GM21367 (cell line): ENCODE data around the gene NTN1.

ENCODE experiments used
- ATAC-seq: cut with Tn5 transposase; IDR thresholded peaks from one replicate; pipeline ENCODE4 v1.9.1; 2021; ENCODE audit not compliant: unreplicated experiment

Gene NTN1

DNA sequence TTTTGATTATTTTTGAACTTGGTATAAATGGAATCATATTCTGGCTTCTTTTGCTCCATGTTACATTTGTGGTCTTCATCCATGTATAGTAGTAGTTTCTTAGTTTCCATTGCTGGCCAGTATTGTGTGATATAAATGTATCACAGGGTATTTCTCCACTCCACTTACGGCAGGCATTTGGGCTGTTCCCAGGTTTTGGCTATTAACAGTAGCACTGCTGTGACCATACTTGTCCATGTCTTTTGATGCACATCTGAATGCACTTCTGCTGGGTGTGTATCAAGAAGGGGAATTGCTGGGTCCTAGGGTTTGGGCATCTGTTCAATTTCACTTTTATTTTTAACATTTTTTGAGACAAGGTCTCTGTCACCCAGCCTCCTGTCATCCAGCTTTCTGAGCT is 13.9 kb downstream of the NTN1 start:
- ATAC-seq: no peak

DNA sequence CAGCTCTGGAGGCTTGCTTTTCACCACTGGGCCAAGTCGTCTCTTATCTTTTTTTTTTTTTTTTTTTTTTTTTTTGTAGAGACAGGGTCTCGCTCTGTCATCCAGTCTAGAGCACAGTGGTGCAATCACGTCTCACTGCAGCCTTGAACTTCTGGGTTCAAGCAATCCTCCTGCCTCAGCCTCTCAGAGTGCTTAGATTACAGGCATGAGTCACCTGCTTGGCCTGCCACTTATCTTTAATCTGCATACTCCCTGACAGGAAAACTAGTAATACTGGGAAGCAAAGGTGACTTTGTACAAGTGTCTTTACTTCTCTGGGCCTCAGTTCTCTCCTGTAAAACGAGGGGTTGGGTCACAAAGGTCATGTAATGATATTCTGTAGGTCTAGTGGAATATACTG is 15.0 kb downstream of the NTN1 start:
- no peak for ATAC-seq

DNA sequence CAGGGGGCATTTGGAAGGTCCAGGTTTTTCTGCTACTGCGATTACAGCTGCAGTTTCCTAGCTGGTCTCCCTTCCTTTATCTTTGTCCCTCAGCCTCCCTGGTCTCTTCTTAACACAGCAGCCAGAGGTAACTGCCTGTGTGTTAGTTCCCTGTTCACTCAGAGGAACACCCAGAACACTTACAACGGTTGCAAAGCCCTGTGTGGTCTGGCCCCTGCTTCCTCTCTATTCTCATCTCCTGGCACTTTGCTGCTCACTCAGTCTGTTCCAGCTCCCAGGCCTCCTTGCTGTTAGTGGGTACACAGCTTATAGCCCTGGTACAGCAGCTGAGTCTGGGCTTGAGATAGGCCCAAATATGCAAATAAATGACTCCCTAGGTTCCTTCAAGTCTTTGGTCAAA is 16.4 kb downstream of the NTN1 start:
- no peak for ATAC-seq

DNA sequence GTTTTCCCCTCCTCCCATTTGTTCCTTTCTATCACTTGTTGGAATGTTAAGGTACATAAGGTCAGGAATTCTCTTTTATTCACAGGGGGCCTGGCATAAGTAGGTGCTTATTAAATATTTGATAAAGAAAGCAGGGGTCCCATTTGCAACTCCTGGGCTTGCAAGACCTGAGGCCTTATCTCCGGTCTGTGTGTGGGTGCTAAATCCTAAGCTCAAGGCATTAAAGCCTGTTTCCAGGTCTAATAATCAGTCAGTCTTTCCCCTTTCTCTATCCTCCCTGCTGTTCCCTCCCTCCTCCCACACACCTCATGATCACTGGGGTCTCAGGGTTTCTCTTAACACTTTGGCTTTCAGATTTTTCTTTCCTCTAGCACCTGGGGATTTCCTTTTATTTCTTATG is 17.1 kb downstream of the NTN1 start:
- ATAC-seq: no peak

DNA sequence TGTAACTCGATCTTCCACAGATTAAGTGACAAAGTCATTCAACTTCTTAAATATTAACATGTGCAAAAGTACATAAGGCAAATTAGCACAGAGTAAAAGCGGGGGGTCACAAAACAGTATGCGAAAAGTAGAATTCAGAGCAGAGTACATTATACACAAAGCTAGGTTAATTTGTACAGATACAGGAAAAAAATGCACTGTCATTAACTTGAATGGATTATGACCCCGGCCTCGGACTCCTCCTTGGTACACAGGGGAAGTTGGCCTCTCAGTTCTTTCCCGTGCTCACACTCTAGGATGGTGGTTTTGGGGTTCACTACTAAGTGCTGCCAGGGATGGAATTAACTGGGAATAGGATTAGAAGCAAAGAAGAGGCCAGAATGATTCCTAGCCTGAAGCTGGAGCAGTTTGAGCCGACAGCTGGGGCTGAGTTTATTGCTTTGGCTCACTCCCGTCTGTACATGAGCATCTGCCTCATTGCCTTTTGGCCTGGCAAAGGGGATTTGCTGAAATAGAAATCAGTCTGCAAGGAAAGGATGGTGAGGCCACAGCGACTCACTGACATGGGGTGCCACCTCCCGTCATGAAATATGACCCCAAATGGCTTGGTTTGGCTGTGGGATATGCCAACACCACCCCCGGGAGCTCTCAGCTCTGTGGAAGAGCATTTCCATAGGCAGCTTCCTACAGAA is 23.6 kb downstream of the NTN1 start:
- ATAC-seq: no peak

DNA sequence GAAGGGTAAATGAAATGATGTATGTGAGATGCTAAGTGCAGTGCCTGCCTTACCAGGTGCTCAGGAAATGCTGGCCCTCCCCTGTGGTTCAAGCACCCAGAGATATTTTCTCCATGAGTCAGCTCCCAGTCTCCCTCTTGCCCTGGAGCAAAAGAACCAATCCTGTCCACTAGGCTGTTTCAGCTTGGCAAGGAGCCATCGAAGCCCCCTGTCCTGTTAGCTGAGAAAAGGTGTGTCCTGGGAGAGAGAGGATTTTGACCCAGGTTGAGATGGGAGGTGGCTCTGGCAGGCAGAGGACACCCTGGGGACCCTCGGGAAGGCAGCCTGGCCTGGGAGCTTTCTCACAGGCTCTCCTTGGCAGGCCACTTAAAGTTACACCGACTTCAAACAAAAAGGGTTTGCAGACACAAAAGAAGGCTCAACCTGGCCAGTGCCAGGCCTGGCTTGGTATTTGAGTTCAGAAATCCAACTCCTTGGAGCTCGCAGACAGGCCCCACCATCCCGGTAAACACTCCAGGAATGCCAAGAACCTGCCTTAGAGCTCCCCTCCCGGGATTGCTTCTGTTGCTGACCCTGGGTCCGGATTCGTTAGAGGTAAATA is 29.6 kb downstream of the NTN1 start:
- no peak for ATAC-seq

DNA sequence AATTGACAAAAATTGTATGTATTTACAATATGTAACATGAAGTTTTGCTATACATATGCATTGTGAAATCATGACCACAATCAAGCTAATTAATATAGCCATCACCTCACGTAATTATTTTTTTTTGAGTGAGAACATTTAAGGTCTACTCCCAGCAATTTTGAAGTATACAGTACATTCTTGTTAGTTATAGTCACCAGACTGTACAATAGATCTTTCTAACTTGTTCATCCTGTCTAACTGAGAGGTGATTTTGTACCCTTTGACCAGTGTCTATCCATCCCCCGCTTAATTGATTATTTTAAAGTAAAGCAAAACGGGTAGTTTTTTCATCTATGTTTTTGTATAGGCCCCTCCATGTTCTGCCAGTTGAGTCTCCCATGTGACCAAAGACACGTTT is 30.3 kb downstream of the NTN1 start:
- ATAC-seq: no peak

DNA sequence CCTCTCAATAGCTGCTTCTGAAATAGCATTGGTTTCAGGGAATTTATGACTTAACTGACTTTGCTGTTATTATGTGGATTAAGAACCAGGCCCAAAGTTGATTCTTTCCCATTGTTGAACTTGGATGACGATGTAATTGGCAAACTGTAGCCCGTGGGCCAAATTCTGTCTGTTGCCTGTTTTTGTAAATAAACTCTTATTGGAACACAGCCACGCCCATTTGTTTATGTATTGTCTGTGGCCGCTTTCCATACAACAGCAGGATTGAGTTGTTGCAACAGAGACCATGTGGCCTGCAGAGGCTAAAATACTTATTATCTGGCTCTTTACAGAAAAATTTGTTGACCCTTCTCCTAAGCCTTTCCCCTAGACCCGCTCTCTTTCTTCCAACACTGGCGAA is 31.6 kb downstream of the NTN1 start:
- ATAC-seq: no peak

DNA sequence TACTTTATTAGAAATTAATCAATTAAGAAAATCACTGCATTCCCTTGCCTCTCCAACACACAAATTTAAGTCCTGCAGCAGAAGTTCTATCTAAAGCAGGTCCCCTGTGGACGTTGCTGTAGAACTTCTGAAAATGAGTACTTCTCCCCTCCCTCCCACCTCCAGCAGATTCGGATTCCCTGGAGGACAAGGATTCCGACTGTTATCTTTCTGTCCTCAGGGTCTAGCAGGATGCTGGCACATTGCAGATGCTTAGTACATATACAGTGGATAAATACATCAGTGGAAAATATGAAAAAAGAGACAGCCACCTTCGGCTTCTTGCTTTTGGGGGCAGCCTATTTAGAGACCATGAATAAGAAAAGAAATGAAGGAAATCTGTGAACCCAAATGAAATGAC is 32.1 kb downstream of the NTN1 start:
- no peak for ATAC-seq

DNA sequence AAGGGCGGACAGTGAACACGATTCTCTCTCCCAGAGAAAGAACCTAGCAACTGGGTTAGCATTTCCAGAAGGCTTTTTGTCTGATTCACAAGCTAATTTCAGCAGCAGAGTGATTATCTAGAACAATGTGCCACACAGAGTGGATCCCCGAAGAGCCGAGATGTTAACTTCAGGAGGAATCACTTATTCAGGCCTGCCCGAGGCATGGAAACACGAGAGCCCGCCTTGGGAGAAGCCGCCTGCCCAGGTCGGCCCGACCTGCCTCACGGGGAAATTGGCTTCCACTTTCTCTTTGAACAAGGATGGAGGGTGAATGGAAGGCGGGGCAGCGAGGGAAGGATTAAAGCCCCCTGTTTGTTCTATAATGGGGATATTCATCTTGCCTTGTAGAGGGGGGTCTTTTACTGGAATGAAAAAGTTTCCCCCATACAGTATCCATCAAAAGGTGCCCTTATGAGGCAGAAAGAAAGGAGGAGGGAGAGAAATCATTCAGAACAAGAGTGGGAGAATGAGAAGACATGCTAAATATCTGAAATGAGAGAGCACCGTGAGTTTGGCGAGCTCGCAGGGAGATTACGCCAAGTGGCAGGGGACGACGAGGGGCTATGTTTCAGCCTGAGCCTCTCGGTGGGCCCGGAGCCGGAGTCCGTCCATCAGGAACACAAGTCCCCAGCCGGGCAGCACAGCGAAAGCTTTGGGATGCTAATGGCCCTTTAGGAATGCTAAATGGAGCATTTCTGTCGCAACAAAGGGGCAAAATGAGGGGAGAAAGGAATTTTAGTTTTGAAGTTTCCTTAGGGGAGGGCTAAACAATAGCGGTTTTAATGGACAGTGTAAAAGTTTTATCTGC is 33.0 kb downstream of the NTN1 start:
- ATAC-seq: no peak

DNA sequence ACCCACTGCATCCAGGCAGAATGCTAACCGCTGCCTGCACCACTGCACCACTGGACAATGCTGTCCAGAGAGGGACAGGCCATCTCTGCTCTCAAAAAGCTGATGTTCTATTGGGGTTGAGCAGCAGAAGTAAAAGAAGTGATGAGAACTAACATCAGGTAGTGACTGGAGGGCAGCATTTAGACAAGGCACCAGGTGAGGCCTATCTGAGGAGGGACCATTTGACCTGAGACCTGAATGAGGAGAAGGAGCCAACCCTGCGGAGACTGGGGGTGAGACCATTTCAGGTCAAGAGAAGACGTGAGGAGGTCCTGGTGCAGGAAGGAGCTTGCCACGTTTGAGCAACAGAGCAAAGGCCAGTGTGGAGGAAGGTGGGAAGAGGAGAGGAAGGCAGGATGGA is 34.0 kb downstream of the NTN1 start:
- no peak for ATAC-seq

DNA sequence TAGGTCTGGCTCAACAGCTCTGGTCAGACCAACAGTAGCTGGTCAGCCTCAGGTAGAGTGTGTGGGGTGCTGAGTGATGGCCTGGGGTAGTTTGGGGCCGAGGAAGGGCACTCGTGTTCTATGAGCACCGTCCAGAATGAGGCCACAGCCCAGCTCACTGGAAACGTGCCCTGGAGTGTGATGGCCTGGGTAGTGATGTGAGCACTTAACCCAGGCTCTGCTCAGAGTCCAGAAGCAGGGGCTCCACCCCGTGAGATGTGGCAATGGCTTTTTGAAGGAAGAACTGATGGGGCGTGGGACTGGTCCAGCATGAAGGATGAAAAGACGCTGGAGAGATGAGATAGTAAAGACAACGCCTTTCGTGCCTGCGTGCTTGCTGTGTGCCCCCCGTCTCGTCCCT is 35.3 kb downstream of the NTN1 start:
- ATAC-seq: no peak

DNA sequence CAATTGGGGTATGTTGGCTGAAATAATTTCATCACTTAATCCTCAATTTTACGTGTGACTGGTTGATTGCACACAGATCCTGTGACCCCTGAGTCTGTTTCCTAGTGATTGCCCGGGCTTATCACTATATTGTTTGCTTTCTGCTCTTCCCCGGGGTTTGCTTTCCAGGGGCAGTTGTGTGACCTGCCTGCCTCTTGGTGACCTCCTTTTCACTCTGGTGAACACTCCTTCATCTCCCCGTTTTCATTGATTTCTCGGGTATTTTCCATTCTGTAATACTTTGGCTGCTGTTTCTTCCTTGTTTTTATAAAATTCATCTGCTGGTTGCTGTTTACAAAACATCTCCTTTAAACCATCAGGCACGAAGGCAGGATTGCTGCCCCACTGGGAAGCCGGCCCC is 36.0 kb downstream of the NTN1 start:
- no peak for ATAC-seq

DNA sequence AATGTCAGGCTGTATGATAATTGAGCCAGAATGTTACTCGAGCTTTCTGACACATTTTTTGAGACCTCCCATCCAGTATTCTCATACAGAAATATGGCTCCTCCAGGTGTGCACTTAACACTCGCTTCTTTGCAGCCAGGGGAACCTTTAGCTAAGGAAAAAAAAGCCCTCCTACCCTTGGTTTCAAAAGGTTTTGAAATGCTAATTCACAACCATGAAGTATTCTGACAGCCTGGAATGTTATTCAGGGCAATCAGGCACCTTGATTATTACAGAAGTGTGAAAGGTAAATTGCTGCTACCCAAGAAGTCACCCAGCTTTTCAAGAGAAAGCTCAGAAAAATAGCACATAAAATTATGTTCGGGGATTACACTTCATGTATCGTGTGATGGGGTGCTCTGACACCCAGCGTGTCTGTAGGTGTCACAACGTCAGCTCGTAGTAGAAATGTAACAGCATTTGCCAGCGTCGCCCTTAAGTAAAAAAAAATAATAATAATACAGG is 41.1 kb downstream of the NTN1 start:
- no peak for ATAC-seq

DNA sequence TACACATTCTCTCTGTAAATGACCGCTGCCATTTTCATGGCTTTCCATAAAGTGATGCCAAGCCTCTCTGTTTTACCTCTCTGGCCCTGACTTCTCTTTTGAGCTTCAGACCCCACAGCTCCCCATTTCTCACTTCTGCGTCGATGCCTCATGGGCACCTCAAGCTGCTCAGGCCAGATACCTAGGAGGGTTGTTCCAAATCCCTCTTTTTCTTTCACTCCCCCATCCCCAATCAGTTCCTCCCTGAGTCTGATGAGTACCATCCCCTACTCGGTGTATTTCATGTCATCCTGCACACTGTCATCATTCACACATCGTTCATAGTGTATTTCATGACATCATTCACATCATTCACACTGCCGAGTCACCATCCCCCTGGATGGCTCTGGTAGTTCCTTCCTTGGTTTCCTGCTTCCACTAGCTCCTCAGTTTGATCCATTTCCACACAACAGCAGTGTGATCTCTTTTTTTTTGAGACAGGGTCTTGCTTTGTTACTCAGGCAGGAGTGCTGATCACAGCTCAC is 43.1 kb downstream of the NTN1 start:
- no peak for ATAC-seq

DNA sequence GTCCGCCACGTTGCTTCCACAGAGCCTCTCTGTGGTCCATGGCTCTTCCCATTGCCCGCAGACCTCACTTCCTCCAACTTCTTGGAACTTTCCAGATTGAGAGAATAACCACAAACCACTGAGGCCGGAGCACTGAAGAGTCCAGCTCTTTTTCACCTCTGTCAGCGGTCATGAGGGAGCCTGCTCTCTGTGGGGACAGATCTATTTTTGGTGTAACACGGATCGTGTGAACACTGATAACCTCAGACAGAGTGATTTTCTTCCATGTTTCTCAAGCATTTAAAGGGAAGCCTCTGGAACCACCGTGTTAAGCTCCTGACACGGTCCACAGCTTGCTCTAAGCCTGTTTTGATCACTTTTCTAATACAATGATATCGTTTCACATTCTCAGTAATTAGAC is 49.7 kb downstream of the NTN1 start:
- ATAC-seq: no peak

DNA sequence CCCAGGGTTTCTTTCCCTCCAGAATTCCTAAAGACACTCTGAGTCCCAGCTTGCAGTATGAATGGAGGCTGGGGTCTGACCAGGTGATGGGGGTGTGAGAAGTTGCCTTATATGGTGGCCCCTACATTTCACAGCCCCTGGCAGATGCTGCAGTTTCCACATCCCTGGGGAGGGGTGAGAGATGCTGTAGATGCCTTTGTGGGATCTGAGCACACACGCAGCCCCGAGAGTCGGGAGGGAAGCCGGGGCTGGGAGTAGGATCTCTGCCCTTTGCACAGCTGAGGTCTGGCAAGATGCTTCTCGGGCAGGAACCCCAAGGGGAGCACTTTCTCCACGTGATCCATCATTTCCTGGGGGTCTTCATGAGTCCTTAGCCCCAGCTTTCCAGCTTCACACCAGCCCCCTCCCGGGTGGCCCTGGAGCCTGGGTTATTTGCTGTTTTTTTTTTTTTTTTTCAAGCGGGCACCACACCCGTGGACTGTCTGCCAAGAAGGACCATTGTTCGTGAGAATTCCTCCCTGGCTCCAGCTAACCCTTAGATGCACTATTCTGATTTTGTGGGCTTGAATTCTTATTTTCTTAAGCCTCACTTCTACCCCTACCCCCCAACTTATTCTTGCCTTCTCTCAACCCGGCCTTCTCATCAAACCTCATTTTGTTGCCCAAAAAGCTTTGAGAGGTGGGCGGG is 50.6 kb downstream of the NTN1 start:
- ATAC-seq: no peak

DNA sequence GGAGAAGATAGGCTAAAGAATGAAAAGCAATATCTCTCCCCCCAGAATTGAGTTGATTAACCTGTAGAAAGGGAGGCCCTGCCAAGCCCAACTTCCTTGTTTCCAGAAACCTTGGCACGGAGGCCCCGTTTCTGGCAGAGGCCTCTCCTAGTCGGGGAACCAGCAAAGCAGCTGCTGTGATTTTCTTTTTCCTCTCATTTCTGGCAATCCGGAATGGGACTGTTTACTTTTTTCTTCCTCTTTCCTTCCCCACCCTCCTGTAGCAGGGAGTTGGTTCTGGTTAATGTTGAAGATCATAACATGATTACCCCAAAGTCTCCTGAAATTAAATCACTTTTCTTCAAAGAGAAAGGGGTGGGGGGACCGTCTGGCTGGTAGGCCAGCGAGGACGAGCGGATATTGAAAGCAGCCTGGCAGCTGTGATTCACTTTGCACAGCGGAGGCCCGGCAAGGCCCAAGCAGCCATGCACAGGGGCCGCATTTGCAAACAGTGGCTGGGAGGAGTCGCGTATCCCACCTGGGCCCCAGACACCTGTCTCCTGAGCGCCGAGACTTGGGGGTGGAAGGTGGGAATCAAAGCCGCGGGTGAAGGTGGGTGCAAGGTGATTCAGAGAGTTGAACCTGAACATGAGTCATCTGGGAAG is 51.5 kb downstream of the NTN1 start:
- no peak for ATAC-seq

DNA sequence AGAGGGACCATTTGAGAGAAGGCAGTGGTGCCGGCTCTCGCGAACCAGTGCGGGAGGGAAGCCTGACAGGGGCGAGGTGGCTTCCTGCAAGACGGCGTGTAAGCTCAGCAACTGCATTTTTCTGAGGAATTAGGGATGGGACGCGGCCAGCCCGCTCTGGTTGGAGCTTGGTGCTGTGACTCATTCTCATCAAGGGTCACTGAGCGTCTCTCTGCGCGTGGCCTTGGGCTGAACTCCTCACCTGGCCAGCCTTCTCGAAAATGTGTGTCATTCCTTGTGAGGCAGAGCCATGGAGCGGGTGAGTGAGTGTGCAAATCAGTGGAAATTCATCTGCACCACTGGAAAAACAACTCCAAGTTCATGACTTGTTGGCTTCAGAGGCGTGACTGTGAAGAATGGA is 52.8 kb downstream of the NTN1 start:
- ATAC-seq: no peak

DNA sequence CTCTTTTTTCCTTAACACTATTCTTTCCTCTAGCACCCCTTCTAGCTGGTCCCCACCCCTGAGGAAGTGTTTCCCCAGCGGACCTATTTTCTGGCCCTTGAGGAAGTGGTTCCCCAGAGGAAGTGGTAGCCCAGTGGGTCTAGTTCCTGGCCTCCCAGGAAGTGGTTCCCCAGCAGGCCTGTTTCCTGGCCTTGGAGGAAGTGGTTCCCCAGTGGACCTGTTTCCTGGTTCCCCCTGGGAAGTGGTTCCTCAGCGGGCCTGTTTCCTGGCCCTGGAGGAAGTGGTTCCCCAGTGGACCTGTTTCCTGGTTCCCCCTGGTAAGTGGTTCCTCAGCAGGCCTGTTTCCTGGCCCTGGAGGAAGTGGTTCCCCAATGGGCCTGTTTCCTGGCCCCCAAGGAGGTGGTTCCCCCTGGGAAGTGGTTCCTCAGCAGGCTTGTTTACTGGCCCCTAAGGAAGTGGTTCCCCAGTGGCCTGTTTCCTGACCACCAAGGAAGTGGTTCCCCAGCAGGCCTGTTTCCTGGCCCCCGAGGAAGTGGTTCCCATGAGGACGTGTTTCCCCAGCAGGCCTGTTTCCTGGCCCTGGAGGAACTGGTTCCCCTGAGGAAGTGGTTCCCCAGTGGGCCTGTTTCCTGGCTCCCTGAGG is 58.3 kb downstream of the NTN1 start:
- no peak for ATAC-seq
